Activated T-cell treated with anti-CD3 and anti-CD28 coated beads for 1 hour (primary cell): ENCODE measurements around the gene SIGLEC9.
A peak's percentile ranks its signal among the peaks of the same experiment; 100 is the strongest.

ENCODE experiments used
- DNase-seq: peaks from one replicate; pipeline ENCODE4 v3.0.0-alpha.2; 2020; ENCODE audit warnings: low read depth

The SIGLEC9 gene

DNA sequence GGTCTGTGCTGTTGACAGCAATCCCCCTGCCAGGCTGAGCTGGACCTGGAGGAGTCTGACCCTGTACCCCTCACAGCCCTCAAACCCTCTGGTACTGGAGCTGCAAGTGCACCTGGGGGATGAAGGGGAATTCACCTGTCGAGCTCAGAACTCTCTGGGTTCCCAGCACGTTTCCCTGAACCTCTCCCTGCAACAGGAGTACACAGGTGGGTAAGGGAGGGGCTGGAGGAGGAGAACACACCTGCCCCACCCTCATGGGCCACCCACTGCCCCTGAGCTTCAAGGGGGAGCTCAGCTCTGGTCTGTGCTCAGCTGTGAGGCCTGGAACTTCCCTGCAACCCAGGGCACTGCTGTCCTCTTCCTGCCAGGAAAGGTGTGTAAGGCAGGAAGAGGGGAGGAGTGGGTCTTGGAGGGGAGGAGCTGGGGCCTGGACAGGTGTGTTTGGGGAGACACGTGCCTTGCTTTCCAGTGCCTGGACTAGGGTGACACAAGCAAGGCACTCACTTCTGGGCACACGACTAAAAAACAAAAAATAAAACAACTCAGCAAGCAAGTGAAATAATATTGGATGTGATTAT lies 21.3 kb downstream of the SIGLEC9 start:
- DNase-seq: no peak

DNA sequence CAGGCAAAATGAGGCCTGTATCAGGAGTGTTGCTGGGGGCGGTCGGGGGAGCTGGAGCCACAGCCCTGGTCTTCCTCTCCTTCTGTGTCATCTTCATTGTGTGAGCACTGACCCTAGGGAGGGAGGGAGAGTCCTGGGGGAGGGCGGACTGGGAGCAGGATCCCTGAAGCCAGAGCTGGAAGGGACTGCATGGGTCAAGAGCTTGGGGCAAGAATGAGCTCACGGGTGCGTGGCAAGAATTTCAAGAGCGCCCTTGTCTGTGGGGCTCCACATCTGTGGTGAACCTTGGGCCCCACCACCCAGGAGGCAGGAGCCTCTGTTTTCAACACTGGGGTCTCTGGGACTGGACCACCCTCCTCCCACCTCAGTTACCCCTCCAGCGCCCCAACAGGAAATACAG lies 22.0 kb downstream of the SIGLEC9 start:
- DNase-seq: no peak

DNA sequence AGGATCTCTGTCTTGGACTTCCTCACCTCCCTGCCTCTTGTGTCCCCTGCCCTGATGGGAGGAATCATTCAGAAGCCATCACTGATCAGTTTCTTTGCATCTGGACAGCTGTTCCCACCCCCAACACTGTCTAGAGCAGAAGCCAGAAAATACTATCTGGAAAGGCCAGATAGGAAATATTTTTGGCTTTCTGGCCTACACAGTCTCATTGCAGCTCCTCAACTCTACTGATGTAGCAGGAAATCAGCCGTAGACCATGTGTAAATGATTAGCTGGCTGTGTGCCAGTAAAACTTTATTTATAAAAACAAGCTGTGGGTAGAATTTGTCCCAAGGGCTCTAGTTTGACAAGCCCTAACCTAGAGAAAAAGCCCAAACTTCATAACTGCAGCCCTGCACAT lies 23.0 kb downstream of the SIGLEC9 start:
- DNase-seq: no peak

DNA sequence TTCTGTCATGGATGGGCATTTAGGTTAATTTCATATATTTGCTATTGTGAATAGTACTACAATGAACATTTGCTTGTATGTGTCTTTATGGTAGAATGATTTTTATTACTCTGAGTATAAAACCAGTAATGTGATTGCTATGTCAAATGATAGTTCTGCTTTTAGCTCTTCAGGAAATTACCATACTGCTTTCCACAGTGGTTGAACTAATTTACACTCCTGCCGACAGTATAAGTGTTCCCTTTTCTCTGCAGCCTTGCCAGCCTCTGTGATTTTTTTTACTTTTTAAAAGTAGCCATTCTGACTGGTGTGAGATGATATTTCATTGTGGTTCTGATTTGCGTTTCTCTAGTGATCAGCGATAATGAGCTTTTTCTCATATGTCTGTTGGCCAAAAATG lies 23.9 kb downstream of the SIGLEC9 start:
- no peak for DNase-seq

DNA sequence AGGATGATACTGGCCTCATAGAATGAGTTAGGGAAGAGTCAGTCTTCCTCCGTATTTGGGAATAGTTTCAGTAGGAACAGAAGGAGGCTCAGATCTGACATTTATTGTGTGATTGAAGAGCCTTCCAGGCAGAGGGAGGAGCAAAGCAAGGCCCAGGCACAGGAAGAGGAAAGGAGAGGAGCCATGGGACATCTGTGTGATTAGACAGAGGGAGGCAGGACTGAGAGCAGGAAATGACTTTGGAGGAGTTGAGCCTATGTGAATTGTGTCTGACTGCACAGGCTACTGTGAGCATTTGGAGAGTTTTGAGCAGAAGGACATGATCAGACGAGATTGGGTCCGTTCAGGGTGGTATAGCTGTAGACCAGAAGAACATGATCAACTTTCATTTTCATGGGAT lies 25.9 kb downstream of the SIGLEC9 start:
- no peak for DNase-seq

DNA sequence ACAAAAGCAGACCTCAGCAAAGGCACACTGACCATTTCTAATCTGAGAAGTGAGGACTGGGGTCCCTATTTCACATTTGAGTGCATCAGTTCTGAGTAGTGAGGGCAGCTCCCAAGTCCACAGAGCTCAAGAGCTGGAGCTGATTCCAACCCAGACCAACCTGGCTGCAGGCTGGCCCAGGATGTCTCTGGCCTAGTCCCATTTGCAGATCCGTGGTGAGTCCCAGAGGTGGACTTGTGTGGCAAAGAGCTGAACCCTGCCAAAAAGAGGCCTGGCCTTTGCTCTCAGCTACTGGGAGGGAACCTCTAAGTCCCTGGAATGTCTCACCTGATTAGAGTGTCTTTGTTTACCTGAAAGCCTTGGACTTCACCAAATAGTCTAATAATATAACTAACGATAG lies 32.0 kb downstream of the SIGLEC9 start:
- DNase-seq: no peak

DNA sequence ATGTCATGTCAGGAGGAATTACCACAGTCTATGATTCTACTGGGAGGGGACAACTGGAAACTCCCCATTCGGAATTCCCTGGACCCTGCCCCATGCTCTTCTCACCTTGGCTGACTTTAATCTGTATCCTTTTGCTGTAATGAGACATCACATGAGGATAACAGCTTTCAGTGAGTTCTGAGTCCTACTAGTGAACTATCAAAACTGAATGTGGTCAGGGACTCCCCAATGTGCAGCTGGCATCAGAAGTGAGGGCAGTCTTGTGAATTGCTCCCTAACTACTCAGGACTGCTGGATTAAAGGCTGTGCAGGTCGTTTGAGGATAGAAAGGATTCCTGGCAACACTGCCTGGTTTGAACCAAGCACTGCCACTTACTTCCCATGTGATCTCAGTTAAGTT lies 32.6 kb downstream of the SIGLEC9 start:
- DNase-seq: no peak

DNA sequence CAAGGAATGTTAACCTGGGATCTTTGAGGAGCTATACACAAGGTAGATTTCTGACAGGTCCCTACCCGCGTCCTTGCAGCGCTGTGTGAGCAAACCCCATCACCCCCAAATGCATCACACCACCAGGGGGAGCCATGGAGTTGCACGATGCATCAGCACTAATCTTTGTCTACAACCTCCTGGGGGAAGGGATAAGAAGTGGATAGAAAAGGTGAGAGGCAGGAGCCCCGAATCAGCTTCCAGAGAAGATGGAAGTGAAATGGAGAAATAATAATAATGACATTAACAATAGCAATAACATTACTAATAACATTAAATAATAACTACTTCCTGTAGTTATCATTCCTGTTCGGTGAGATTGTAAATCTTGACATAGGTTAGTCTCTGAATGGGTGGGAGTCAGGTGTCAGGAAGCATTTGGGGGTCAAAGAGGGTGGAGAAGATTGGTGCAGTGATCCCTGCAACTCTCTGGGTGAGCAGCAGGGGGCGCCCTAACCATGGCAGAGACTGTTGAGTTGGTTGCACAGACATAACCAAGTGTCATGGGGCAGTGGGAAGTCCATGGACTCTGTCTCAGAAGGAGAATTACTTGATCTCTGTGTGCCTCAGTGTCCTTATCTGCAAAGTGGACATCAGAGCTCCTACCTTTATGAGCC lies 33.9 kb downstream of the SIGLEC9 start:
- peak; percentile 74 for DNase-seq

DNA sequence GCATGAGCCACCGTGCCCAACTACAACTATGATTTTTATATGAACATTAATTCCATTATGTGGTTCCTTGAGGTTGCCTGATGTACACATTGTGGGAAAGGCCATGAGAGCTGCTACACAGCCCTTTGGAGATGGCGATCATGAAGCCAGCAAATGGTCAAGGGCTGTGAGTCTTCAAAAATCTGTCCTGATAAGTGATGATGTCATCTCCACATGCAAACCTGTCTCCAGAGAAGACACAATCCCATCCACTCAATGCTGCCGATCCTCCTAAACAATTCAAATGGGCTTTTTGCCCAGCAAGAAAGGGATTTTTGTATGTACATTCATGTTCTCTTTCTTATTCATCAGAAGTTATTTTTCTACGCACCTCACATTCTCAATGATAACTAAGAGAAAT lies 35.0 kb downstream of the SIGLEC9 start:
- no peak for DNase-seq

DNA sequence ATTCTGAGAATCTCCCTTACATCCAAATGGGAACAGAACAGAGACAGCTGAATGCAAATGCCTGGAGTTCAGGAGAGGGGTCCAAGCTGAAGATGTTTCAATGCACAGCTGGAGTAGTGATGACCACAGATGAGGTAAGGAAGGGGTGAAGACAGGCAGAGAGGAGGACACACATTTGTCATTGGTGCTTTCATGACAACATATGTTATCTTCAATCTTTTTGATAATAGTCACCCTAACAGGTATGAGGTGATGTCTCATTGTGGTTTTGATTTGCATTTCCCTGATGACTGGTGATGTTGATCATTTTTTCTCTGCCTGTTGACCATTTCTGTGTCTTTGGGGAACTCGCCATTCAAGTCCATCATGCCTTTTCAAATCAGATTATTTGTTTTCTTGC lies 36.6 kb downstream of the SIGLEC9 start:
- no peak for DNase-seq

DNA sequence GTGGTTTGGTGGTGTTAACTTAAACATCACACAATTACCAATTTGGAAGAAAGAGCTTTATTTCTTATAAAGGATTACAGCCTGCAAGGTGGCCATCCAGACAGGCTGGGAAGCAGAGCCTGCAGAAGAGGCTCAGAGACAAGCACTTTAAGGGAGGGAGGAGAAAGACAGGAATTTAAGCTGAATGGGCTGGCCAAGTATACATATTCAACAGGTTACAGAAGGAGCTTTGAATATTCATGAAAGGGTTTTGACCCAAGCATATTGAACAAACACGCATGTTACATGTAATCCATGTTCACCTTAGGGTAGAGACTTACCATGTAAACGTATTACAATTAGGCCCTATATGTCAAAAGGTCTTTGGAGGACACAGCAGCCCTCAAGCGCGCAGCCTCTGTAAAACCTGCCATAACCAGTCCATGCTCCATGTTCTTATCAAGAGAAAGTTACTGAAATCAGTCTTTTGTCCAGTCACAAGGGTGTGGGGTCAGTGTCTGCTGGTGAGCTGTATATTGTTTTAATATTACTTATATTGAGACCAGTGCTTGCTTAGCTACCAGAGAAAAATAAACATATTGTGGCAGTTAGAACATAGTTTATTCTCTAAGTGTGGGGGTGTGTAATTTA lies 37.3 kb downstream of the SIGLEC9 start:
- DNase-seq: no peak

DNA sequence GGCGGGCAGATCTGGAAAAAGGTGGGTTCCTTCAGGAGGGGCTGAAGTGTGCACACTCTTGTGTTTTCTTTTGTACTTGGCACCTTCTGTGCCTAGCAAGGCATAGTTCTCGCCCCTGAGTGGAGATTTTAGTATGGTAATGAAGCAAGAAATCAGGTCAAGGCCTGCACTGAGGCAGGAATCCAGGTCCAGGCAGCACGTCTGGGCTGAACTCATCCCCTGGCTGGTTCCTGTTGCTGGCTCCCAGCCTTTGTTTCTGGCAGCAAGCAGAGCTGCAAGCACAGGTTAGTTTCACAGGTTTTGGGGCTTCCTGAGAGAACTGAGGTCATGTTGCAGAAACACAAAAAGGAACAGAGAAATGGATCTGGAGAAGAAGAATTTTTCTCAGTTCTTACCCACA lies 38.6 kb downstream of the SIGLEC9 start:
- no peak for DNase-seq

DNA sequence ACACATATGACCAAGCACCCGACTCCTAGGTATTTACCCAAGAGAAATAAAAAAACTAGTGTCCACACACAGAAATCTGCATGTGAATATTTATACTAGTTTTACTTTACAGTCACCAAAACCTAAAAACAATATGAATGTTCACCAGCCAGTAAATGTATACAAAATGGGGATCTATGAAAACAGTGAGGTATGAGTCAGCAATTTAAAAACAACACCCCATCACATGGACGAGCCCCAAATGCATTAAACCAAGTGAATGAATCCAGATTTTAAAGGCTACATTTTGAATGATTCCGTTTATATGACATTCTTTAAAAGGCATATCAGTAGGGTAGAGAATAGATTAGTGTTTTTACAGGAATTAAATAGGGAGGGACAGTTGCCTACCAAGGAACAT lies 39.5 kb downstream of the SIGLEC9 start:
- DNase-seq: no peak

DNA sequence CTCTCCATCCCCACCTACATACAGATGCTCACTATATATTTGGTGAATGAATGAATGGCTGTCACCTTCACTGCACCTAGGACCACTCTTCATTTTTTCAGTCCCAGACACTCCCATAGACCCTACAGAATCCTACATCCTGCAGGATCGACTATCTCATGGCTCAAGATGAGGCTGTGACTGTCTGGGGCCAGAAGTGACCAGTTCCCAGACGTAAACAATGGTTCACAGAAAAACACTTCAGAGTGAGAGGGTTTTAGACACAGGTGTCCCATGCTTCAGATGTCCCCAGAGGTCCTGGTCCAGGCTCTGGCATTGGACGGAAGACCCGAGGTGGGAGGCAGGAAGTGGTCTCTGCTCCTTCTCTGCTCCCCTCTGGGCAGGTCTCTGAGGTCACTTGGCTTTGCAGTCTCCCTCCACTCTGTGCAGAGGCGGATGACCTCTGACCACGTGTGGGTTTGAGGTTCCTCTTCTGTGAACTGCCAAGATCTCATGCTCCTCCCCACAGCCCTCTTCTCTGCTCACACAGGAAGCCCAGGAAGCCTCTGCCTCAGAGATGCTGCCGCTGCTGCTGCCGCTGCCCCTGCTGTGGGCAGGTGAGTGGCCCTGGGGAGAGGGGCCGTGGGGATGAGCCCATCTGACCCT lies 42.3 kb downstream of the SIGLEC9 start:
- peak; percentile 4 for DNase-seq

DNA sequence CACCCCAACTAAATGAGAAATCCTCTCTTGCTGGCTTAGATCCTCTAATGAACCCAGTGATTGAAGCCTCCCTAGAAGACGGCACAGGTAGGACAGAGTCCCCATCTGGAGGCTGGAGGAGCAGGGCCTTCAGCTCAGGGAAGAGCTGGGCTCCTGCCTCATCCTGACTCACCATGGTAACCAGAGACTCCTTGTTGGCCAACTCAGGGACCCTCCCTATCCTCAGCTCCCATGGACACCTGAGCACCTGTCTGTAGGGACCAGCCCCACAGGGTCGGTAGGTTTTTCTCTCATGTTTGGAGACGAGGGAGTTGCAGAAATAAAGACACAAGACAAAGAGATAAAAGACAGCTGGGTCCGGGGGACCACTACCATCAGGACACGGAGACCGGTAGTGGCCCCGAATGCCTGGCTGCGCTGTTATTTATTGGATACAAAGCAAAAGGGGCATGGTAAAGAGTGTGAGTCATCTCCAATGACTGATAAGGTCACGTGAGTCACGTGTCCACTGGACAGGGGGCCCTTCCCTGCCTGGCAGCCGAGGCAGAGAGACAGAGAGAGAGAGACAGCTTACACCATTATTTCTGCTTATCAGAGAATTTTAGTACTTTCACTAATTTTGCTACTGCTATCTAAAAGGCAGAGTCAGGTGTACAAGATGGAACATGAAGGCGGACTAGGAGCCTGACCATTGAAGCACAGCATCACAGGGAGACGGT lies 44.0 kb downstream of the SIGLEC9 start:
- DNase-seq: no peak

DNA sequence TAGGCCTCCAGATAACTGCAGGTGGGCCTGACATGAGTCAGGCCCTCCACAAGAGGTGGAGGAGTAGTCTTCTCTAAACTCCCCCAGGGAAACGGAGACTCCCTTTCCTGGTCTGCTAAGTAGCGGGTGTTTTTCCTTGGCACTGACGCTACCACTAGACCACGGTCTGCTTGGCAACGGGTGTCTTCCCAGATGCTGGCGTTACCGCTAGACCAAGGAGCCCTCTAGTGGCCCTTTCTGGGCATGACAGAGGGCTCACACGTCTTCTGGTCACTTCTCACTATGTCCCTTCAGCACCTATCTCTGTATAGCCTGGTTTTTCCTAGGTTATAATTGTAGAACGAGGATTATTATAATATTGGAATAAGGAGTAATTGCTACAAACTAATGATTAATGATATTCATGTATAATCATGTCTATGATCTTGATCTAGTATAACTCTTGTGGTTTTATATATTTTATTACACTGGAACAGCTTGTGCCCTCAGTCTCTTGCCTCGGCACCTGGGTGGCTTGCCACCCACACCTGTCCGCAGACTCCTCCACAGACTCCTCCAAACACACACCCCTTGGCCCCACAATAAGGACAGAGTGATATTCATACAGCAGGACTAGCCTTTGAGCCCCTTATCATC lies 44.7 kb downstream of the SIGLEC9 start:
- DNase-seq: peak; percentile 49

DNA sequence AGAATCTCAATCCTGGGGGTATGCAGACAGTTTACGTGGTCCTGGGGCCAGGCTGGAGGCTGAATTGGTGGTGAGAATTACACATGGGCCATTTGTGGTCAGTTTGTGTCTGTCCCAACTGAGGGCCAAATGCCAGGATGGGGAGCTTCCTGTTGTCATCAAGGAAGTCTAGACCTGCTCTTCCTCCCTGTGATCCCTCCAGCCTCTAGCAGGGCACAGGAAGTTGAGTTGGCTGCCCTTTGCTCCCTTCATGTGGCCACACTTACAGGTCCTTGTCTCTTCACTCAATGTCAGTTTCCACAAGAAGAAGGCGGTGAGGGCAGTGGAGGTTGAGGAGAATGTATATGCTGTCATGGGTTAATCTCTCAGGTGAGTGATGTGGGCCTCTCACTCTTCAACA lies 47.5 kb downstream of the SIGLEC9 start:
- DNase-seq: no peak

DNA sequence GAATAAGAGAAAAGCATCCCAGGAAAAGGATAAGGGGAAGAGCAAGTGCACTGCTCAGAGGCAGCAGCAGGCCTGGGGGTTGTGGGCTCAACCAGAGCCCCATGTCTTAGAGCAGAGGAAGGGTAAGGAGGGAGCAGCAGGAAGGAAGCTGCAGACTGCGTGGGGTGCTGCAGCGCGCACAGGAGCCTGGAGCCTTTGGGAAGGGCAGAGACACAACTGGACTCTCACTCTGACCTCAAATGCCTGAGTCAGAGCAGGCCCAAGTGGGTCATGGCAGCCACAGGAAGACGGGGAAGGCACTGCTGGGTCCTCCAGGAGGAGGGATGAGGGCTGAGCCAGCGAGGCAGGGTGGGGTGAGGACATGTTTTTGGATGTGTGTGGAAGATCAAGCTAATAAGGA lies 49.0 kb downstream of the SIGLEC9 start:
- no peak for DNase-seq

DNA sequence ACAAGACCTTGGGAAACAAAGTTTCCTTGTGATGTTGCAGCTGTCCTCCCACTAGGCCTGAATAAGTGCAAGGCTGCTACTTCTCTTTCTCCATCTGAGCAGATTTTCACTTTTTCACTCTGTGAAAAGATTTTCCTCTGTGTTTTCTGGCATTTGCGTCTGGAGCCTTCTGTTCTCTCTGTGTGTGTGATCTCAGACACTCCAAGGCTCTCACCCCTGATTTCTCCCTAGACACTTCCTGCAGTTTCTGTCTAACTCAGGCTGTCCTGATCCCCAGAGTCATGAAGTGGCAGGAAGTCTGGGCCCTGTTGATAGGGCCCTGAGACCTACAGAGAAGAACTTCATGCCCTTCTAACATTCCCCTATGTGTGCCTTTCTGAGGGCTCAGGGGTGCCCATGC lies 54.5 kb downstream of the SIGLEC9 start:
- no peak for DNase-seq
